GM19395 (cell line): ENCODE measurements around the gene AAMDC.
"Not testable (repeated sequence)": the region's sequence is repeated elsewhere in the genome, so short reads cannot be mapped to it uniquely, and the experiment has no call there.

Experiments
- ATAC-seq: cut with Tn5 transposase; IDR thresholded peaks from one replicate; pipeline ENCODE4 v1.9.1; 2021; ENCODE audit warnings: mild to moderate bottlenecking, moderate library complexity; ENCODE audit not compliant: unreplicated experiment

AAMDC gene

GRCh38 chr11:77819921-77820564, 901 bp upstream of the AAMDC start:
- ATAC-seq, result peak; percentile 17

- no peak for ATAC-seq
Observed at GRCh38 chr11:77821349-77821851, 456 bp downstream of the AAMDC start.

- ATAC-seq, result not testable (repeated sequence)
Observed at GRCh38 chr11:77822126-77822525, 1.2 kb downstream of the AAMDC start.

- no peak for ATAC-seq
Observed at GRCh38 chr11:77823775-77824174, 2.8 kb downstream of the AAMDC start.

GRCh38 chr11:77828926-77829325, 8.0 kb downstream of the AAMDC start:
- ATAC-seq, result no peak

- no peak for ATAC-seq
Observed at GRCh38 chr11:77833302-77833701, 12.4 kb downstream of the AAMDC start.

DNA sequence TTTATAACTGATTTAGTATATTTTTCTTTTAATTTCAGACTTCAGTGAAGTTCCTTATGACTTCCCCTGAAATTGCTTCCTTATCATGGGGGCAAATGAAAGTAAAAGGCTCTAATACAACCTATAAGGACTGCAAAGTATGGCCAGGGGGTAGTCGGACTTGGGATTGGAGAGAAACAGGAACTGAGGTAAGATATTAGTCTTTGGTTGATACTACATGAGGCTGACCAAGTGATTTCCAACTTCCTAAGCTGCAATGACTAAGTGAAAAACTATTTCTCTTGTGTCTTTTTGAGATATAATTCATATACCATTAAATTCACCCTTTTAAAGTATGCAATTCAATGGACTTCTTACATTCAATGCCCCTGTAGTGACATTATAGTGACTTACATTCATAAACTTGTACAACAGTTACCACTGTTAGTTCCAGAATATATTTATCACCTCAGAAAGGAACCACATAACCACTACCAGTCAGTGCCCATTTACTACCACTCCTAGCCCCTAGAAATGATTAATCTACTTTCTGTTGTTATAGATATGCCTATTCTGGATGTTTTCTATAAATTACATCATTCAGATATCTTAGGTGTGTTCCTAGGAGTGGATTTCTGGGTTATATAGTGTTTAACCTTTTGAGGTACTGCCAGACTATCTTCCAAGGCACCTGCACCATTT, 21.6 kb downstream of the AAMDC start:
- no peak for ATAC-seq

GRCh38 chr11:77843700-77844099, 22.8 kb downstream of the AAMDC start:
- not testable (repeated sequence) for ATAC-seq

- no peak for ATAC-seq
Observed at GRCh38 chr11:77851503-77851902, 30.6 kb downstream of the AAMDC start.

DNA sequence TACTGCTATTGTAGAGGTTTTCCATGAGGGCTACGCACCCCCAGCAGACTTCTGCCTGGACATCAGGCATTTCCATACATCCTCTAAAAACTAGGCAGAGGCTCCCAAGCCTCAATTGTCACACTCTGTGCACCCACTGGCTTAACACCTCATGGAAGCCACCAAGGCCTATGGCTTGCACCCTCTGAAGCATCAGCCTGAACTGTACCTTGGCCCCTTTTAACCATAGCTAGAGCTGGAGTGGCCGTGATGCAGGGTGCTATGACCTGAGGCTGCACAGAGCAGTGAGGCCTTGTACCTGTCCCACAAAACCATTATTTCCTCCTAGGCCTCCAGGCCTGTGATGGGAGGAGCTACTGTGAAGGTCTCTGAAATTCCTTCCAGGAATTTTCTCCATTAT, 33.9 kb downstream of the AAMDC start:
- no peak for ATAC-seq

GRCh38 chr11:77857906-77858457, 37.0 kb downstream of the AAMDC start:
- not testable (repeated sequence) for ATAC-seq

GRCh38 chr11:77861444-77861843, 40.5 kb downstream of the AAMDC start:
- ATAC-seq, result not testable (repeated sequence)

DNA sequence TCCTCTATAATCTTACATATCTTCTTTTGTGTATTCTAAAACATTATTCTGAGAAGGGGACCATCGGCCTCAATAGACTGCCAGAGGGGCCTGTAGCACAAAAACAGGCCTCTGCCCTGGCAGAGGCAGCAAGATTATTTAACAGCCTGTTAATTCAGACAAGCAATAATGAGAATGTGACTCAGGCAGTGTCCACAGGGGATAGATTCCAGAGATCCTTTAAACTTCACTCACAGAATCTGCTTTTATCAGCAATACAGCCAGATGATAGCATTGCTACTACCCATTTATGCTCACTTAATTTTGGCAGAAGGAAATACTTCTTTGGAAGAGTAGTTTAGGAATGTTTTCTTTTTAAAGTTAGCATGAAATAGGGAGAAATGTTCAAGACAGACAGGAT, 44.9 kb downstream of the AAMDC start:
- no peak for ATAC-seq

DNA sequence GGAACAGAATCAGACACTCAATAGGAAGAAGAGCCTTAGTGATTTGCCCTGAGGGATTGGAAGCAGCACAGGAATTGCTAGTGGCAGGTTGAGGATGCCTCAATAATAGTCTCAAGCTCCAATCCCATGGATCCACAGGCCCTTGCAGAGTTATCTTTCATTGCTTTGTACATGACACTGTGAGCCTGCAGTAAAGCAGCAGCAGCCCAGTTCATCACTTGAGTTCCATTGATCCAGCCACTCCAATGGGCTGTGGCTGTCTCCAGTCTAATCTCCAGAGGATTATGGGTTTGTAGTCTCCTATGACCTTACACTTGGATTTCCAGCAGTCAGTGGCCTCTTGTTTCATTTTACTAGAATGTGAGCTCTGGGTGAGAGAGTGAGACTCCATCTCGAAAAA, 45.4 kb downstream of the AAMDC start:
- ATAC-seq, result no peak

- ATAC-seq, result no peak
Observed at GRCh38 chr11:77868744-77869143, 47.8 kb downstream of the AAMDC start.

GRCh38 chr11:77871855-77872254, 50.9 kb downstream of the AAMDC start:
- ATAC-seq, result no peak

GRCh38 chr11:77873345-77873744, 52.4 kb downstream of the AAMDC start:
- no peak for ATAC-seq

- ATAC-seq, result no peak
Observed at GRCh38 chr11:77874206-77874605, 53.3 kb downstream of the AAMDC start.

GRCh38 chr11:77876045-77876444, 55.1 kb downstream of the AAMDC start:
- no peak for ATAC-seq

DNA sequence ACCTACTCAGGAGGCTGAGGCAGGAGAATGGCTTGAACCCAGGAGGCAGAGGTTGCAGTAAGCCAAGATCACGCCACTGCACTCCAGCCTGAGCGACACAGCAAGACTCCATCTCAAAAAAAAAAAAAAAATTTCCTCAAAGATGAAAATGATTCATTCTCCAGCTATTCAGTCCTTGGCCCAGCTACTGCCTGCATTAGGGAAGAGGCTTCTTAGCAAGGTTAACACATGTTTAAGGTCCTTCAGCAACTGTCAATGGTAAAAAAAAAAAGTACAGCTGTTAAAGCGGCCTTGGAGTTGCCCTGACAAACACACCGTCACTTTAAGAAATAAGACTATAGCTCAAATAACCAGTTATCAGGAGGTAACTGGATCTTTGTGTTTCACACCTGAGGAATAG, 57.3 kb downstream of the AAMDC start:
- not testable (repeated sequence) for ATAC-seq

DNA sequence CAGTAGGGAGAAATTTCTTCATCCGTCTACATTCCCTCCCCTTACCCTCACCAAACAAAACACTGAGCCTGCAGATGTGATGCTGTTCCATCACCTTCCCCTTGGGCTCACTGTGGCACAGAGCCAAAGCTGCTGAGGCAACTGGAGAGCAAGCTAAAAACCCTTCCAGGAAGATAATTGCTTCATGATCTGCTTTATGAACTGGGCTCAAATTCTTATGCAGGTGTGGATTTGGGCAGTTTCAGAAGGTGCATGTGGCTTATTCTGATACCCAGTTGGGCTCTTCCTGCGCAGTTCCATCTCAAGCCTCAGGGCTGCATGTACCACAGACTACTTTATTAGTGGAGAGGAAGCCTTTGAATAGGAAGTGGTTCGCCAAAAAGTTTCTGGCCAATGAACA, 58.3 kb downstream of the AAMDC start:
- peak; percentile 91 for ATAC-seq

DNA sequence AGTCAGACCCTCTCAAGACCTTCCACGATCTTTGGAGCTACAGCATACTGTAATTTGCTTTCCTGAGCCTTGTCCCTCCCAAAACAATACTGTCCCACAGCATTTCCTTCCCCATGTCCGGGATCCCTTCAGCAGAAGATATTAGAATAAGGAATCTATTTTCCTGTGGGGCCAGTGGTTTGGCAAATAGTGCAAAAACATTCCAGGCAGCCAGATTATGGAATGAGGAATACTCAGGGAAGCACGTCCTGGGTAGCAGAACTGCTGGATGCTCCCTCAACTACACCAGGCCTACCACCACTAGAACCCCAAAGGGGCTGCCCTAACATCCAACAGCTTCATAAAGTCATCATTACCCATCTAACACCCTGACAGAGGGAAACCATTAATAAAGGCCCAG, 61.5 kb downstream of the AAMDC start:
- no peak for ATAC-seq
